ENCODE data around the gene XKR7. TPM values are rescaled to one million over a fixed set of nuclear protein-coding genes. Genes with fewer than 3 reads are reported as not detected.
"Not testable (repeated sequence)": the region's sequence is repeated elsewhere in the genome, so short reads cannot be mapped to it uniquely, and the experiment has no call there.

Gene XKR7, protein sequence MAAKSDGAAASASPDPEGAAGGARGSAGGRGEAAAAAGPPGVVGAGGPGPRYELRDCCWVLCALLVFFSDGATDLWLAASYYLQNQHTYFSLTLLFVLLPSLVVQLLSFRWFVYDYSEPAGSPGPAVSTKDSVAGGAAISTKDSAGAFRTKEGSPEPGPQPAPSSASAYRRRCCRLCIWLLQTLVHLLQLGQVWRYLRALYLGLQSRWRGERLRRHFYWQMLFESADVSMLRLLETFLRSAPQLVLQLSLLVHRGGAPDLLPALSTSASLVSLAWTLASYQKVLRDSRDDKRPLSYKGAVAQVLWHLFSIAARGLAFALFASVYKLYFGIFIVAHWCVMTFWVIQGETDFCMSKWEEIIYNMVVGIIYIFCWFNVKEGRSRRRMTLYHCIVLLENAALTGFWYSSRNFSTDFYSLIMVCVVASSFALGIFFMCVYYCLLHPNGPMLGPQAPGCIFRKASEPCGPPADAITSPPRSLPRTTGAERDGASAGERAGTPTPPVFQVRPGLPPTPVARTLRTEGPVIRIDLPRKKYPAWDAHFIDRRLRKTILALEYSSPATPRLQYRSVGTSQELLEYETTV
- not detected in 2 replicates for total RNA-seq
- long read RNA-seq, result 0 reads

DNA sequence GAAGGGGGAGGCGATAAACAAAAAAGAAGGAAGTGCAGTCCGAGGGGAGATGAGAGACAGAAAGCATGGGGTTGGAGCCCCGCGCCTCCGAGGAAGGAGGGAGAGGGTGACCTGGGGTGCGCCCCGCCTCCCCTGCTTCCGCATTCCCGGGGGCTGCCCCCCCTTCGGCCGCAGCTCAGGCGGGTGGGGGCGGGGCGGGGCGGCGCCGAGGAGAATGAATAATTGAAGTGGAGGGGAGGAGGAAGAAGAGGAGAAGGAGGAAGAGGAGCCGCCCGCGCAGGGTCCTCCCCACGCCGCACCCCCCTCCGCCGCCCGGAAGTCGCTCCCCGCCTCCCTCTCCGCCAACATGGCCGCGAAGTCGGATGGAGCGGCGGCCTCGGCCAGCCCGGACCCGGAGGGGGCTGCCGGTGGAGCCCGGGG lies at the start of gene XKR7:
Gene XKR7 (plus strand): TSS at position 322 of the 420 bp plus-strand sequence. CDS start 25 bp downstream, at position 347.
- no peaks in the 10 kb centered on the region for H3K36me3 Mint-ChIP-seq (ENCODE audit: unreplicated experiment)
- TF ChIP-seq, protein P1, sequence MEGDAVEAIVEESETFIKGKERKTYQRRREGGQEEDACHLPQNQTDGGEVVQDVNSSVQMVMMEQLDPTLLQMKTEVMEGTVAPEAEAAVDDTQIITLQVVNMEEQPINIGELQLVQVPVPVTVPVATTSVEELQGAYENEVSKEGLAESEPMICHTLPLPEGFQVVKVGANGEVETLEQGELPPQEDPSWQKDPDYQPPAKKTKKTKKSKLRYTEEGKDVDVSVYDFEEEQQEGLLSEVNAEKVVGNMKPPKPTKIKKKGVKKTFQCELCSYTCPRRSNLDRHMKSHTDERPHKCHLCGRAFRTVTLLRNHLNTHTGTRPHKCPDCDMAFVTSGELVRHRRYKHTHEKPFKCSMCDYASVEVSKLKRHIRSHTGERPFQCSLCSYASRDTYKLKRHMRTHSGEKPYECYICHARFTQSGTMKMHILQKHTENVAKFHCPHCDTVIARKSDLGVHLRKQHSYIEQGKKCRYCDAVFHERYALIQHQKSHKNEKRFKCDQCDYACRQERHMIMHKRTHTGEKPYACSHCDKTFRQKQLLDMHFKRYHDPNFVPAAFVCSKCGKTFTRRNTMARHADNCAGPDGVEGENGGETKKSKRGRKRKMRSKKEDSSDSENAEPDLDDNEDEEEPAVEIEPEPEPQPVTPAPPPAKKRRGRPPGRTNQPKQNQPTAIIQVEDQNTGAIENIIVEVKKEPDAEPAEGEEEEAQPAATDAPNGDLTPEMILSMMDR (IDR thresholded peaks at IDR 0.05), result no peak
- DNase-seq (ENCODE audit: extremely low spot score, unreplicated experiment), result no peak
- H3K27ac Mint-ChIP-seq (ENCODE audit: unreplicated experiment), result no peak within 1 kb of the TSS
- no peaks in the 10 kb centered on the region for H3K9me3 Mint-ChIP-seq (ENCODE audit: unreplicated experiment)
- peak within 1 kb of the TSS; percentile 74 for H3K4me3 Mint-ChIP-seq (ENCODE audit: unreplicated experiment)
- peaks cover 50% of the 10 kb centered on the region for H3K27me3 Mint-ChIP-seq (ENCODE audit: unreplicated experiment)
- peaks cover 10% of the 10 kb centered on the region for H3K4me1 Mint-ChIP-seq (ENCODE audit: unreplicated experiment)

DNA sequence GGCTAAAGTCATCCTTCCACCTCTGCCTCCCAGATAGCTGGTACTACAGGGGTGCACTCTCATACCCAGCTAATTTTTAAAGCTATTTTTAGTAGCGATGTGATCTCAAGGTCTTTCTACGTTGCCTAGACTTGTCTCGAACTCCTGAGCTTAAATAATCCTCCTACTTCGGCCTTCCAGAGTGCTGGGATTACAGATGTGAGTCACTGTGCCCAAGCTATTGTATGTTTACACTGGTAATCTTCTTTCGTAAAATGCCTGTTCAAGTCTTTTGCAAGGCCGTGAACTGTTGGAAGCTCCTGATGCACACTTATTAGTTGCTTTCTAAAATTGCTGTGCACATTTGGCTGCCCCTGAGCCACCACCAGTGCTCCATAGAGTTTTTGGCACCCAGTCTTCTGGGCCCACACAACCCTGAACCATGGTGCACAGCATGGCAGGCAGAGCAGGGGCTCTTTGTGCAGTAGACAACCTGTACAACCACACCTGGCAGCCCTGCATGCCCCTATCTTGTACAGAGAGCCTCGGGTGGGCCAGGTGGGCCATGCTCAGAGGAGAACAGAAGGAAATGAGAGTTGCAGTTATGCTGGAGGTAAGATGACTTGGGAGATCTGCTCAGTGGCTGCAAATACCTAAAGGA lies 49.4 kb upstream of the XKR7 start:
- H3K27me3 Mint-ChIP-seq (ENCODE audit: unreplicated experiment), result peaks cover 47% of the 10 kb centered on the region
- DNase-seq (ENCODE audit: extremely low spot score, unreplicated experiment), result no peak
- no peak overlapping the region for H3K27ac Mint-ChIP-seq (ENCODE audit: unreplicated experiment)

DNA sequence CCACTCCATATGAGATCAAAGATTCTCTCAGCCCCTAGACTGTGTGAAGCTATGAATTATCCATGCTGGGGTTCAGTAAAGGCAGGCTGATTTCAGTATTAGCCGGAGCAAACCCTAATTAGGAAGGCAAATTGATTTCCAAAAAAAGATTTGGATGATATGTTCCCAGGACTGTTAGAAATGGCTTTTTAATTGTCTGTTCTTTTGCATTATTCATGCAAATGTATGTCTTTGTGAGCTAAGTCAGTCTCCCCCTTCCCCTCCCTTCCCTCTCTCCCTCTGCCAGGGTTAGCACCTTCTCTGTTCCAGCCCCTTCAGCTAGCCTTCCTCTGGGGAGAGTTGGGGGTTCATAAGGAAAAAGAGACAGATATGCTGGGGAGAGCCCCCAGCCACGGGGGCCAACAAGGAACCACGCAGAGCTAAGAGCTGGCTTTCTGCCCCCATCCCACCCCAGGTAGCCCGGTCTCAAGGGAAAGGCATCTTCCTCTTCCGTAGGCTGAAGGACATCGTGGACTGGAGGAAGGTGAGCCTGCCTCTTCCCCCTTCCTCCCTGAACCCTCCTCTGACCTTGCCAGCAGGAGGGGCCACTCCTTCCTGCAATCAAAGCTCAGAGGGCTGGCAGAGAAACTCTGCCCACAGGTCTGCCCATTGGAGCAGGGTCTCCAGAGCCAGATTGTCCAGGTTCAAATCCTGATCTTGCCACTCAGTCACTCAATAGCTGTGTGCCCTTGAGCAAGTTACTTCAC lies 48.4 kb upstream of the XKR7 start:
- Mint-ChIP-seq H3K9me3 (ENCODE audit: unreplicated experiment) (no peaks in the 10 kb centered on the region), H3K4me3 (ENCODE audit: unreplicated experiment) (no peak overlapping the region), H3K27ac (ENCODE audit: unreplicated experiment) (no peak overlapping the region), H3K4me1 (ENCODE audit: unreplicated experiment) (no peaks in the 10 kb centered on the region), H3K27me3 (ENCODE audit: unreplicated experiment) (peaks cover 48% of the 10 kb centered on the region), H3K36me3 (ENCODE audit: unreplicated experiment) (no peaks in the 10 kb centered on the region)
- TF ChIP-seq, protein P1 (IDR thresholded peaks at IDR 0.05), result no peak
- no peak for DNase-seq (ENCODE audit: extremely low spot score, unreplicated experiment)

More for the DNA sequence above, 49.4 kb upstream of the XKR7 start:
- H3K4me3 Mint-ChIP-seq (ENCODE audit: unreplicated experiment), result no peak overlapping the region
- TF ChIP-seq, protein P1 (IDR thresholded peaks at IDR 0.05), result no peak
- H3K9me3 Mint-ChIP-seq (ENCODE audit: unreplicated experiment), result no peaks in the 10 kb centered on the region
- H3K36me3 Mint-ChIP-seq (ENCODE audit: unreplicated experiment), result no peaks in the 10 kb centered on the region
- no peaks in the 10 kb centered on the region for H3K4me1 Mint-ChIP-seq (ENCODE audit: unreplicated experiment)

DNA sequence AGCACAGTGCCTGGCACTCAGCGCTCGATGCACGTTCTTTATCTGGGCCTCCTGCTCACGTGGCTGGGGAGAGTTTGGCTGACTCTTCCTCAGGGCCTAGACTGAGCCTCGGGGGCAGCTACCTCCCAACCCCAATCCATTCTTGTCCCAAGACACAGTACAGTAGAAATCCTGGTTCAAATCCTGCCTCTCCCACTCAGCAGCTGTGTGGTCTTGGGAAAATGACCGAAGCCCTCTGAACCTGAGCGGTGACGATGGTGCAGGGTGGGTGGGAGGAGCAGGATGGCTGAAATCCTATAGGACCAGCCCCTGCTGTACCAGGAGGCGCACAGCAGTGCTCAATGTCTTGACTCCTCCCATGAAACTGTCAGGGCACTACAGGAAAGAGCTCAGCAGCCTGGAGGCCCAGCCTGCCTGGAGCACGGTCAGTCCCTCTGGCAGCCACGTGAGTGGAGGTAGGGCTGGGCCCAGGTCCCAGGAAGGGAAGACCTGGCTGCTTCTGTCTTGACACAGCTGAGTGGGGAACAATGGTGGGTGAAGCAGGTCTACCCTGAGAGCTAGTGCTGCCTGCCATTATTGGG lies 47.6 kb upstream of the XKR7 start:
- Mint-ChIP-seq H3K4me1 (ENCODE audit: unreplicated experiment) (no peaks in the 10 kb centered on the region), H3K4me3 (ENCODE audit: unreplicated experiment) (no peak overlapping the region), H3K36me3 (ENCODE audit: unreplicated experiment) (no peaks in the 10 kb centered on the region), H3K9me3 (ENCODE audit: unreplicated experiment) (no peaks in the 10 kb centered on the region), H3K27ac (ENCODE audit: unreplicated experiment) (no peak overlapping the region), H3K27me3 (ENCODE audit: unreplicated experiment) (peaks cover 47% of the 10 kb centered on the region)
- no peak for DNase-seq (ENCODE audit: extremely low spot score, unreplicated experiment)
- TF ChIP-seq, protein P1 (IDR thresholded peaks at IDR 0.05), result no peak

DNA sequence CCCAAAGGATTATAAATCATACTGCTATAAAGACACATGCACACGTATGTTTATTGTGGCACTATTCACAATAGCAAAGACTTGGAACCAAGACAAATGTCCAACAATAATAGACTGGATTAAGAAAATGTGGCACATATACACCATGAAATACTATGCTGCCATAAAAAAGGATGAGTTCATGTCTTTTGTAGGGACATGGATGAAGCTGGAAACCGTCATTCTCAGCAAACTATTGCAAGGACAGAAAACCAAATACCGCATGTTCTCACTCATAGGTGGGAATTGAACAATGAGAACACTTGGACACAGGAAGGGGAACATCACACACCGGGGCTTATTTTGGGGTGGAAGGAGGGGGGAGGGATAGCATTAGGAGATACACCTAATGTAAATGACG lies 46.5 kb upstream of the XKR7 start:
- not testable (repeated sequence) for DNase-seq (ENCODE audit: extremely low spot score, unreplicated experiment); H3K9me3 Mint-ChIP-seq (ENCODE audit: unreplicated experiment); H3K27ac Mint-ChIP-seq (ENCODE audit: unreplicated experiment); H3K4me1 Mint-ChIP-seq (ENCODE audit: unreplicated experiment); H3K36me3 Mint-ChIP-seq (ENCODE audit: unreplicated experiment); H3K4me3 Mint-ChIP-seq (ENCODE audit: unreplicated experiment)
- H3K27me3 Mint-ChIP-seq (ENCODE audit: unreplicated experiment), result peaks cover 54% of the 10 kb centered on the region
